HepG2 (cell line): ENCODE data around the gene PCNX1. TPM values are rescaled to one million over a fixed set of nuclear protein-coding genes. Genes with fewer than 3 reads are reported as not detected.

ENCODE experiments used
- ATAC-seq: fragments of 200-7000 bp; cut with Tn5 transposase; 3 replicates; pipeline ENCODE4 v1.9.1; 2020; ENCODE audit warnings: mild to moderate bottlenecking, moderate library complexity
- BruUV-seq: library from RNA; stranded (reverse); fragments of 400-500 nt; replicated peaks from 2 replicates; lab custom pipeline; 2021; lab: Mats Ljungman, UMichigan
- CTCF ChIA-PET: fragments of 300-600 bp; formaldehyde crosslinking; extraction: SDS; loops from one replicate; lab custom pipeline; 2021; ENCODE audit warnings: low total read pairs, inconsistent platforms, low intra/inter-chr PET ratio; lab: Yijun Ruan, JAX
- POLR2A ChIA-PET: fragments of 350-600 bp; sonication (Branson Sonifier 250); formaldehyde crosslinking; loops from one replicate; lab custom pipeline; 2020; ENCODE audit warnings: antibody characterized with exemption, inconsistent platforms; lab: Yijun Ruan, JAX
- DNase-seq: peaks from one replicate; pipeline ENCODE4 v3.0.0-alpha.2; 2015; ENCODE audit warnings: low spot score
- FAIRE-seq: peaks from 3 replicates; lab custom pipeline; 2011; peaks lifted over from hg19 to GRCh38; lab: Jason Lieb, UNC
- H2AFZ ChIP-seq: one replicate; pipeline ENCODE4 v1.6.1; 2011; ENCODE audit warnings: low read length, inconsistent platforms
- H3K27ac ChIP-seq: fragments of 300-600 bp; 3 replicates; pipeline ENCODE4 v1.8.0; 2011; ENCODE audit warnings: mixed run types, mild to moderate bottlenecking, mixed read lengths, low read length, inconsistent platforms; ENCODE audit not compliant: insufficient read depth; ENCODE audit errors: extremely low read length
- H3K27me3 ChIP-seq, 2 experiments: fragments of 200-600 bp in 1 of 2; 2 replicates in 1 of 2; 3 replicates in 1 of 2; pipeline versions ENCODE4 v1.6.0 to v1.8.0; 2011; ENCODE audit warnings: low read length in 2 of 2, mild to moderate bottlenecking in 2 of 2, moderate library complexity in 2 of 2, inconsistent platforms in 1 of 2; ENCODE audit not compliant: insufficient read depth in 2 of 2, control insufficient read depth in 1 of 2
- H3K36me3 ChIP-seq, 2 experiments: fragments of 200-600 bp in 1 of 2; replicated peaks in 1 of 2; 2 replicates in 1 of 2; 3 replicates in 1 of 2; pipeline versions ENCODE4 v1.5.1 to v1.8.0; 2011; ENCODE audit warnings: low read length in 2 of 2, inconsistent platforms in 1 of 2; ENCODE audit not compliant: insufficient read depth in 2 of 2, control insufficient read depth in 1 of 2
- H3K4me1 ChIP-seq: 2 replicates; pipeline ENCODE4 v1.5.1; 2012; ENCODE audit warnings: low read length, inconsistent platforms; ENCODE audit not compliant: insufficient read depth
- H3K4me2 ChIP-seq: 2 replicates; pipeline ENCODE4 v1.6.0; 2011; ENCODE audit warnings: low read depth, low read length, inconsistent platforms
- H3K4me3 ChIP-seq, 3 experiments: fragments of 200-600 bp in 1 of 3; sonication (generic), shearing (Covaris generic) in 1 of 3; replicated peaks in 1 of 3; 2 replicates each; pipeline ENCODE4 v1.5.1; 2011 to 2016; ENCODE audit warnings: low read length in 3 of 3, inconsistent platforms in 2 of 3, low read depth in 2 of 3, mild to moderate bottlenecking in 2 of 3, control low read depth in 1 of 3, mixed read lengths in 1 of 3; ENCODE audit not compliant: insufficient read depth in 1 of 3
- H3K79me2 ChIP-seq: one replicate; pipeline ENCODE4 v1.6.1; 2011; ENCODE audit warnings: low read length, inconsistent platforms; ENCODE audit not compliant: insufficient read depth
- H3K9ac ChIP-seq: 2 replicates; pipeline ENCODE4 v1.6.0; 2011; ENCODE audit warnings: mild to moderate bottlenecking, low read depth, low read length, inconsistent platforms; ENCODE audit not compliant: insufficient read depth
- H3K9me3 ChIP-seq: 2 replicates; pipeline ENCODE4 v1.5.1; 2012; ENCODE audit warnings: mild to moderate bottlenecking, low read length
- H4K20me1 ChIP-seq: 2 replicates; pipeline ENCODE4 v1.6.0; 2011; ENCODE audit warnings: inconsistent platforms, mild to moderate bottlenecking, low read length, moderate library complexity; ENCODE audit not compliant: insufficient read depth
- ATAD3A ChIP-seq: sonication (generic); formaldehyde crosslinking; IDR thresholded peaks from 2 replicates; pipeline ENCODE4 v1.4.0; 2020; ENCODE audit warnings: missing genetic modification reagents
- HNRNPLL ChIP-seq: fragments of 200-400 bp; formaldehyde crosslinking; IDR thresholded peaks from 2 replicates; pipeline ENCODE4 v1.6.1; 2017; ENCODE audit warnings: mild to moderate bottlenecking, low read depth, low read length; ENCODE audit not compliant: poor library complexity, severe bottlenecking
- IRF1 ChIP-seq: sonication (generic); formaldehyde crosslinking; IDR thresholded peaks from 2 replicates; pipeline ENCODE4 v1.4.0; 2020; ENCODE audit warnings: low read depth, mild to moderate bottlenecking, missing genetic modification reagents
- MXD4 ChIP-seq: IDR thresholded peaks from 2 replicates; pipeline ENCODE4 v1.6.1; 2016; ENCODE audit warnings: mild to moderate bottlenecking, missing biosample characterization, missing genetic modification reagents
- SALL1 ChIP-seq: sonication (generic); formaldehyde crosslinking; IDR thresholded peaks from 2 replicates; pipeline ENCODE4 v1.8.0; 2022; ENCODE audit warnings: mild to moderate bottlenecking, missing genetic modification reagents
- SP140L ChIP-seq: sonication (generic); formaldehyde crosslinking; IDR thresholded peaks from 2 replicates; pipeline ENCODE4 v1.4.0; 2020; ENCODE audit warnings: missing genetic modification reagents, borderline replicate concordance
- THRA ChIP-seq: sonication (generic); formaldehyde crosslinking; IDR thresholded peaks from 2 replicates; pipeline ENCODE4 v1.4.0; 2020; ENCODE audit warnings: missing genetic modification reagents, borderline replicate concordance
- ZBTB49 ChIP-seq: sonication (generic); formaldehyde crosslinking; IDR thresholded peaks from 2 replicates; pipeline ENCODE4 v1.4.0; 2020; ENCODE audit warnings: missing genetic modification reagents, borderline replicate concordance
- ZHX2 ChIP-seq, 2 experiments: sonication (generic) in 1 of 2; formaldehyde crosslinking in 1 of 2; IDR thresholded peaks; 2 replicates each; pipeline versions ENCODE4 v1.6.1 to v1.9.0; 2014 to 2022; ENCODE audit warnings: antibody characterized with exemption in 1 of 2, borderline replicate concordance in 1 of 2, inconsistent platforms in 1 of 2, low read depth in 1 of 2, missing genetic modification reagents in 1 of 2
- ZNF576 ChIP-seq: sonication (generic); formaldehyde crosslinking; IDR thresholded peaks from 2 replicates; pipeline ENCODE4 v1.4.0; 2020; ENCODE audit warnings: mild to moderate bottlenecking, missing genetic modification reagents
- ZNF724P ChIP-seq: sonication (generic); formaldehyde crosslinking; IDR thresholded peaks from 2 replicates; pipeline ENCODE4 v1.8.0; 2022; ENCODE audit warnings: missing genetic modification reagents, borderline replicate concordance
- ZSCAN21 ChIP-seq: sonication (generic); formaldehyde crosslinking; IDR thresholded peaks from 2 replicates; pipeline ENCODE4 v1.8.0; 2022; ENCODE audit warnings: mild to moderate bottlenecking, missing genetic modification reagents, moderate library complexity, borderline replicate concordance
- in situ Hi-C: cut with HindIII; loops from 2 replicates; pipeline ENCODE4 v1.10.0; 2017; ENCODE audit warnings: low pct_unique_long_range_greater_than_20kb; ENCODE audit not compliant: extremely low pct_ligation_motif_present
- intact Hi-C: fragments of 100-400 bp; cut with micrococcal nuclease; formaldehyde crosslinking; loops from one replicate; pipeline ENCODE4 v1.10.0; 2022; ENCODE audit not compliant: unreplicated experiment
- polyA plus RNA-seq, 8 experiments: library from polyadenylated mRNA; depleted of rRNA in 3 of 8; stranded (reverse) in 7 of 8; unstranded in 1 of 8; fragments of >200 nt; fragmentation: Illumina TruSeq in 4 of 8; extraction: Trizol in 4 of 8; gene quantifications; 2 replicates each; pipeline versions ENCODE4 v1.2.1 to v1.2.3, GENCODE V29; 2011 to 2016; ENCODE audit warnings: low read depth in 4 of 8, missing spikeins in 1 of 8, mixed read lengths in 1 of 8; ENCODE audit not compliant: insufficient read depth in 1 of 8
- total RNA-seq, 5 experiments: library from RNA; depleted of rRNA; stranded (reverse); fragments of >200 nt; fragmentation: Illumina TruSeq; extraction: Trizol; gene quantifications; 2 replicates each; pipeline ENCODE4 v1.2.3, GENCODE V29; 2016; ENCODE audit warnings: low read depth in 1 of 5

The PCNX1 gene
- total and polyA plus RNA-seq, 2 of the 13 experiments (the other 11 are each of a cell fraction or from before 2014, with no cell fraction given) = 24.9 to 30.3 TPM

DNA sequence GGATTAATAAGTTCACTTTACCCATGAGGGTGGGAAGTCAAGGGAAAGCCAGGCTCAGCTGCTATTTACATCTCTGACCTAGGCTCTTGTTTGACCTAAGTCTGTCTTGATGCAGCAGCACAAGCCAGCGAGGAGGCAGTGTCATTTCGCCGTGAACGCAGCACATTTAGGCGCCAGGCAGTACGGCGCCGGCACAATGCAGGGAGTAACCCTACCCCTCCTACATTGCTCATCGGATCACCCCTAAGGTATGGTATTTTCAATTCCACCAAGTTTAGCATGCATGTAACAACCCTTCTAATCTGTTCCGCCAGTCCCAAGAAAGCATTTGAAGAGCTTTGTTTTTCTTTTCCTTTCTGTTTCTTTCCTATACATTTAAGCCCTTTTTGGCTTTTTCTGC is 81.2 kb downstream of the PCNX1 start (continued):
- no peak for TF ChIP-seq ZHX2 (IDR thresholded peaks at IDR 0.05; ENCODE audit: low read depth)
- no peak for TF ChIP-seq ZHX2 (CRISPR knock-in tag; IDR thresholded peaks at IDR 0.05; ENCODE audit: borderline replicate concordance)
- TF ChIP-seq ATAD3A = no peak
- TF ChIP-seq, all 625 proteins: peak for 0

DNA sequence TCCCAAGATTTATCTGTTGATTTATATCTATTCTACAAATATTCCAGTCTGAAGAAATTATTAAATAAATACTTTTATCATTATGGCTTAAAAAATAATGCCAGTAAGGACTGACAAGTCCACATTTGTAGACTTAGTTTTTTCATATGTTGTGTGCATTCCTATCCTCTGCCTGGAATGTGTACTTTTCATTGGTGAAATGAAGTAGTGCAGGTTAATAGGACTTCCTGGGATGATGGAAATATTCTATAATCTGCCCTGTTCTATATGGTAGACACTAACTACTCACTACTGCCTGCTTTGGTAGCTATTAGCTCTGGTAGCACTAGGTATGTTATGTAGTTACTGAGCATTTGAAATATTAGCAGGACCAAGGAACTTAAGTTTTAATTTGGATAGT is 86.7 kb downstream of the PCNX1 start:
- no peaks in the 10 kb centered on the region for H3K9me3 ChIP-seq
- H3K4me2 ChIP-seq = no peak overlapping the region
- H2AFZ ChIP-seq = no peak overlapping the region
- H4K20me1 ChIP-seq = no peaks in the 10 kb centered on the region
- H3K9ac ChIP-seq = no peak overlapping the region
- no peak overlapping the region for H3K4me3 ChIP-seq
- CTCF ChIA-PET = no interaction called here
- POLR2A ChIA-PET = no interaction called here
- DNase-seq (no peak), FAIRE-seq (no peak), ATAC-seq (no peak)
- no TSS peak for BruUV-seq
- H3K27me3 ChIP-seq = no peaks in the 10 kb centered on the region
- intact Hi-C loops (no loop called here), in situ Hi-C loops (no loop called here)
- peaks cover 10% of the 10 kb centered on the region for H3K4me1 ChIP-seq
- H3K36me3 ChIP-seq = peaks cover 0 to 2% of the 10 kb centered on the region in 2 experiments; a peak in 3 of 5 replicates
- TF ChIP-seq THRA = no peak
- no peak for TF ChIP-seq ZSCAN21 (CRISPR knock-in tag)
- no peak for TF ChIP-seq ZNF724P (CRISPR knock-in tag)
- no peak for TF ChIP-seq MXD4 (CRISPR knock-in tag)
- no peak for TF ChIP-seq IRF1 (CRISPR knock-in tag)
- no peak for TF ChIP-seq SP140L
- TF ChIP-seq HNRNPLL = no peak
- TF ChIP-seq SALL1 (CRISPR knock-in tag) = no peak
- TF ChIP-seq ZBTB49 = no peak
- TF ChIP-seq ZNF576 (CRISPR knock-in tag) = no peak
- H3K27ac ChIP-seq = no peak overlapping the region
- no peaks in the 10 kb centered on the region for H3K79me2 ChIP-seq
